HCT116 (cell line): Measurements from ENCODE around the gene RADX. TPM values are rescaled to one million over a fixed set of nuclear protein-coding genes. Genes with fewer than 3 reads are reported as not detected.

Source experiments
- ATAC-seq: fragments of 200-7000 bp; cut with Tn5 transposase; 2 replicates; pipeline ENCODE4 v1.9.1; 2020; ENCODE audit warnings: mild to moderate bottlenecking, moderate library complexity
- BruUV-seq: library from RNA; stranded (reverse); fragments of 400-500 nt; replicated peaks from 2 replicates; lab custom pipeline; 2021; lab: Mats Ljungman, UMichigan
- CTCF ChIA-PET: fragments of 300-600 bp; sonication (Branson Sonifier 250); formaldehyde crosslinking; loops from one replicate; lab custom pipeline; 2021; ENCODE audit warnings: antibody characterized with exemption; lab: Charles Lee
- POLR2A ChIA-PET: fragments of 300-600, 350-600 bp; sonication (Branson Sonifier 250); formaldehyde crosslinking; loops from one replicate; lab custom pipeline; 2021; ENCODE audit warnings: antibody characterized with exemption; lab: Charles Lee
- RAD21 ChIA-PET, 2 experiments: fragments of 300-600 bp; sonication (Branson Sonifier 250); formaldehyde crosslinking; loops; one replicate each; lab custom pipeline; 2023; ENCODE audit warnings: low total read pairs in 2 of 2; ENCODE audit not compliant: uncharacterized antibody in 2 of 2, unreplicated experiment in 2 of 2, low non-redundant PET in 1 of 2; lab: Charles Lee
- DNase-seq: peaks from one replicate; pipeline ENCODE4 v3.0.0-alpha.2; 2010; ENCODE audit warnings: low read depth, low spot score
- H2AFZ ChIP-seq: fragments of 200-600 bp; shearing (Covaris generic), sonication (generic); 2 replicates; pipeline ENCODE4 v1.6.1; 2017; ENCODE audit warnings: low read depth, mixed run types, mixed read lengths, antibody characterized with exemption, low read length; ENCODE audit not compliant: poor library complexity, severe bottlenecking
- H3K27ac ChIP-seq: 2 replicates; pipeline ENCODE4 v1.5.1; 2012; ENCODE audit warnings: low read depth, low read length
- H3K27me3 ChIP-seq: fragments of 200-600 bp; sonication (generic); 2 replicates; pipeline ENCODE4 v1.6.1; 2016; ENCODE audit warnings: mixed run types, low read length, mixed read lengths; ENCODE audit not compliant: insufficient read depth
- H3K36me3 ChIP-seq, 2 experiments: fragments of 200-500 bp in 1 of 2; fragments of 200-600 bp in 1 of 2; sonication (Bioruptor generic) in 1 of 2; sonication (generic) in 1 of 2; 2 replicates each; pipeline versions ENCODE4 v1.5.1 to v1.6.1; 2014 to 2016; ENCODE audit warnings: low read length in 2 of 2, inconsistent platforms in 1 of 2, mixed read lengths in 1 of 2, mixed run types in 1 of 2; ENCODE audit not compliant: insufficient read depth in 2 of 2, control insufficient read depth in 1 of 2
- H3K4me1 ChIP-seq, 2 experiments: fragments of 200-600 bp in 1 of 2; sonication (generic) in 1 of 2; 2 replicates each; pipeline versions ENCODE4 v1.5.1 to v1.6.1; 2012 to 2017; ENCODE audit warnings: low read length in 2 of 2, inconsistent platforms in 1 of 2, mild to moderate bottlenecking in 1 of 2, mixed read lengths in 1 of 2, mixed run types in 1 of 2, moderate library complexity in 1 of 2; ENCODE audit not compliant: insufficient read depth in 2 of 2, control insufficient read depth in 1 of 2
- H3K4me2 ChIP-seq: fragments of 200-600 bp; sonication (generic); 2 replicates; pipeline ENCODE4 v1.6.1; 2017; ENCODE audit warnings: mixed run types, low read length, mixed read lengths
- H3K4me3 ChIP-seq, 2 experiments: fragments of 200-600 bp in 1 of 2; sonication (generic) in 1 of 2; replicated peaks in 1 of 2; 2 replicates each; pipeline ENCODE4 v1.5.1; 2011 to 2016; ENCODE audit warnings: low read length in 2 of 2, control low read depth in 1 of 2, low read depth in 1 of 2, mild to moderate bottlenecking in 1 of 2, mixed read lengths in 1 of 2, mixed run types in 1 of 2
- H3K79me2 ChIP-seq: fragments of 200-600 bp; sonication (generic); 2 replicates; pipeline ENCODE4 v1.6.1; 2017; ENCODE audit warnings: mild to moderate bottlenecking, mixed run types, low read length, moderate library complexity, mixed read lengths; ENCODE audit not compliant: insufficient read depth
- H3K9ac ChIP-seq: fragments of 200-600 bp; sonication (generic); 2 replicates; pipeline ENCODE4 v1.6.1; 2016; ENCODE audit warnings: low read length, mixed read lengths
- H3K9me2 ChIP-seq: fragments of 200-600 bp; sonication (generic), shearing (Covaris generic); 2 replicates; pipeline ENCODE4 v1.6.1; 2017; ENCODE audit warnings: mixed run types, mild to moderate bottlenecking, moderate library complexity; ENCODE audit not compliant: insufficient read depth
- H3K9me3 ChIP-seq, 2 experiments: fragments of 200-500 bp in 1 of 2; fragments of 200-600 bp in 1 of 2; sonication (Bioruptor generic) in 1 of 2; sonication (generic) in 1 of 2; 2 replicates each; pipeline ENCODE4 v1.6.1; 2014 to 2017; ENCODE audit warnings: low read length in 2 of 2, mixed read lengths in 2 of 2, inconsistent platforms in 1 of 2, low read depth in 1 of 2, mild to moderate bottlenecking in 1 of 2, mixed run types in 1 of 2, moderate library complexity in 1 of 2; ENCODE audit not compliant: control insufficient read depth in 1 of 2, insufficient read depth in 1 of 2
- H4K20me1 ChIP-seq: fragments of 200-600 bp; sonication (generic), shearing (Covaris generic); 2 replicates; pipeline ENCODE4 v1.6.1; 2017; ENCODE audit warnings: mixed run types, mild to moderate bottlenecking, moderate library complexity; ENCODE audit not compliant: insufficient read depth
- REST ChIP-seq: IDR thresholded peaks from 2 replicates; pipeline ENCODE4 v1.6.1; 2012; ENCODE audit warnings: low read depth
- SIN3A ChIP-seq: IDR thresholded peaks from 2 replicates; pipeline ENCODE4 v1.6.1; 2012; ENCODE audit warnings: low read depth
- YY1 ChIP-seq: IDR thresholded peaks from 2 replicates; pipeline ENCODE4 v1.6.1; 2011; ENCODE audit warnings: low read length, low read depth, moderate library complexity, mild to moderate bottlenecking; ENCODE audit not compliant: insufficient replicate concordance; ENCODE audit errors: extremely low read depth
- ZBTB33 ChIP-seq: IDR thresholded peaks from 2 replicates; pipeline ENCODE4 v1.6.1; 2011; ENCODE audit warnings: mild to moderate bottlenecking, low read length, moderate library complexity; ENCODE audit not compliant: insufficient replicate concordance; ENCODE audit errors: extremely low read depth
- intact Hi-C: fragments of 100-400 bp; cut with micrococcal nuclease; formaldehyde crosslinking; loops from 2 replicates; pipeline ENCODE4 v1.10.0; 2022
- total RNA-seq: library from RNA; stranded (reverse); gene quantifications from one replicate; pipeline ENCODE4 v1.2.1, GENCODE V29; 2021; ENCODE audit not compliant: unreplicated experiment

Gene RADX
- total RNA-seq, 1 experiment from 2014 or later = 8.0 TPM

GRCh38 chrX:106711375-106711774, 99.6 kb downstream of the RADX start:
- Histone ChIP-seq H3K4me3 (no peak overlapping the region), H3K4me1 (peaks cover 8 to 28% of the 10 kb centered on the region in 2 experiments; a peak in 3 of 4 replicates), H3K36me3 (no peaks in the 10 kb centered on the region), H3K9me2 (no peaks in the 10 kb centered on the region), H3K79me2 (no peaks in the 10 kb centered on the region), H3K9me3 (no peaks in the 10 kb centered on the region), H3K4me2 (no peak overlapping the region), H3K27me3 (no peaks in the 10 kb centered on the region), H2AFZ (peak overlapping the region; percentile 40), H3K9ac (no peak overlapping the region), H4K20me1 (no peaks in the 10 kb centered on the region), H3K27ac (no peak overlapping the region)
- ChIA-PET CTCF (no interaction called here), RAD21 (no interaction called here), POLR2A (no interaction called here)
- BruUV-seq = no TSS peak
- DNase-seq (no peak), ATAC-seq (no peak)
- intact Hi-C loops = no loop called here
- TF ChIP-seq REST = no peak
- TF ChIP-seq SIN3A = no peak
- TF ChIP-seq YY1 = no peak
- no peak for TF ChIP-seq ZBTB33
